C4-2B (cell line): ENCODE results near the gene SHISA7.
"Not testable (repeated sequence)": the region's sequence is repeated elsewhere in the genome, so short reads cannot be mapped to it uniquely, and the experiment has no call there.

Experiments used
- ZFX ChIP-seq: fragments of 450-650 bp; IDR thresholded peaks from 2 replicates; pipeline ENCODE4 v1.6.1; 2017
- TF ChIP-seq, protein P1 (sequence below): fragments of 450-650 bp; conservative IDR thresholded peaks from 2 replicates; pipeline ENCODE4 v1.5.1; 2017; ENCODE audit warnings: mild to moderate bottlenecking

DNA sequence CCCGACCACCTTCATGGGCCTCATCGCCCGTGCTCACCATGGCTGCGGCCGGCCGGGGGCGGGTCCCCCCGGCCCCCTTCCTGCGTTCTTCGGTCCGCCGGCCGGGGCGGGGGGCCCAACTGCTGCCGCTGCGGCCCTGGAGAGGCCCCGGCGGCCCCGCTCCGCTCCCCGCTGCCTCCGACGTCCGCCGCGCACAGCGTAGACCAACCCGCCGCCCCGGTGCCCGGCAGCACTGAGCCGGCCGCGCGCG, 35.6 kb downstream of the SHISA7 start, which contains the start of gene UBE2S:
- TF ChIP-seq, protein P1, sequence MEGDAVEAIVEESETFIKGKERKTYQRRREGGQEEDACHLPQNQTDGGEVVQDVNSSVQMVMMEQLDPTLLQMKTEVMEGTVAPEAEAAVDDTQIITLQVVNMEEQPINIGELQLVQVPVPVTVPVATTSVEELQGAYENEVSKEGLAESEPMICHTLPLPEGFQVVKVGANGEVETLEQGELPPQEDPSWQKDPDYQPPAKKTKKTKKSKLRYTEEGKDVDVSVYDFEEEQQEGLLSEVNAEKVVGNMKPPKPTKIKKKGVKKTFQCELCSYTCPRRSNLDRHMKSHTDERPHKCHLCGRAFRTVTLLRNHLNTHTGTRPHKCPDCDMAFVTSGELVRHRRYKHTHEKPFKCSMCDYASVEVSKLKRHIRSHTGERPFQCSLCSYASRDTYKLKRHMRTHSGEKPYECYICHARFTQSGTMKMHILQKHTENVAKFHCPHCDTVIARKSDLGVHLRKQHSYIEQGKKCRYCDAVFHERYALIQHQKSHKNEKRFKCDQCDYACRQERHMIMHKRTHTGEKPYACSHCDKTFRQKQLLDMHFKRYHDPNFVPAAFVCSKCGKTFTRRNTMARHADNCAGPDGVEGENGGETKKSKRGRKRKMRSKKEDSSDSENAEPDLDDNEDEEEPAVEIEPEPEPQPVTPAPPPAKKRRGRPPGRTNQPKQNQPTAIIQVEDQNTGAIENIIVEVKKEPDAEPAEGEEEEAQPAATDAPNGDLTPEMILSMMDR: not testable (repeated sequence)
- peak; percentile 91; the same call in 1 of the 2 replicates for TF ChIP-seq ZFX
